ENCODE results near the gene TNC. TPM values are rescaled to one million over a fixed set of nuclear protein-coding genes. Genes with fewer than 3 reads are reported as not detected.

TNC gene
- total and polyA plus RNA-seq, 2 donors (not counting 1 experiment from before 2014, with no cell fraction given): not detected

GRCh38 chr9:115080242-115080641 is 37.7 kb downstream of the TNC start:
- Histone ChIP-seq H3K9me3 (ENCODE audit: control extremely low read depth in 1 of 3, control insufficient read depth in 2 of 3, insufficient read depth in 1 of 3, low read length in 2 of 3) (no peaks in the 10 kb centered on the region), H3K27me3 (replicated peaks in 1 of 4; ENCODE audit: control extremely low read depth in 1 of 4, control insufficient read depth in 3 of 4, insufficient read depth in 4 of 4, low read length in 3 of 4) (no peaks in the 10 kb centered on the region), H3K27ac (ENCODE audit: low read length in 2 of 2) (no peak overlapping the region), H3K36me3 (replicated peaks in 1 of 2; ENCODE audit: control extremely low read depth in 1 of 2, control insufficient read depth in 1 of 2, extremely low read depth in 1 of 2, insufficient read depth in 2 of 2, low read length in 1 of 2) (no peaks in the 10 kb centered on the region), H3K4me2 (replicated peaks; ENCODE audit: low read depth, low read length, poor library complexity, severe bottlenecking) (no peak overlapping the region), H4K20me1 (ENCODE audit: control insufficient read depth, insufficient read depth, low read length, poor library complexity, severe bottlenecking) (no peaks in the 10 kb centered on the region), H3K9ac (ENCODE audit: low read length) (no peak overlapping the region), H3K79me2 (ENCODE audit: control insufficient read depth, insufficient read depth, low read length) (no peaks in the 10 kb centered on the region), H2AFZ (ENCODE audit: insufficient read depth, low read depth, low read length, poor library complexity, severe bottlenecking) (no peak overlapping the region), H3K4me1 (ENCODE audit: control insufficient read depth in 2 of 2, insufficient read depth in 2 of 2, low read length in 2 of 2) (no peaks in the 10 kb centered on the region), H3K4me3 (ENCODE audit: control extremely low read depth in 1 of 5, extremely low read depth in 1 of 5, insufficient read depth in 1 of 5, low read depth in 2 of 5, low read length in 4 of 5) (no peak overlapping the region)
- peaks cover 3% of the 10 kb centered on the region for H3K27me3 Mint-ChIP-seq
- H3K9me3 Mint-ChIP-seq (ENCODE audit: insufficient read depth): no peaks in the 10 kb centered on the region
- CTCF ChIA-PET: interaction anchor here (0.7 kb wide), 1 partner anchor 19 kb away, joined by 3 read pairs; no protein-coding TSS in a partner anchor
- intact Hi-C loops (cut with micrococcal nuclease): no loop called here
- H3K27ac Mint-ChIP-seq: no peak overlapping the region
- POLR2A ChIA-PET: no interaction called here
- no peak for TF ChIP-seq CTCF (IDR thresholded peaks at IDR 0.05)
- no peak for TF ChIP-seq EZH2 (IDR thresholded peaks at IDR 0.05; ENCODE audit: borderline replicate concordance, insufficient read depth, low read depth, low read length, poor library complexity, severe bottlenecking)
- no peak overlapping the region for H3K4me3 Mint-ChIP-seq
- ATAC-seq (ENCODE audit: low read depth) (no peak), DNase-seq (no peak)
- H3K4me1 Mint-ChIP-seq: no peaks in the 10 kb centered on the region
- WGBS (ENCODE audit: insufficient coverage): no CpG with 5 or more reads among the region's 3 CpGs

- DNase-seq (no peak), ATAC-seq (ENCODE audit: low read depth) (no peak)
- no CpG with 5 or more reads among the region's 3 CpGs for WGBS (ENCODE audit: insufficient coverage)
- ChIA-PET POLR2A (no interaction called here), CTCF (no interaction called here)
- H3K27ac ChIP-seq (ENCODE audit: low read length in 2 of 2): no peak overlapping the region
- Mint-ChIP-seq H3K9me3 (ENCODE audit: insufficient read depth) (no peaks in the 10 kb centered on the region), H3K27ac (no peak overlapping the region), H3K27me3 (peaks cover 3% of the 10 kb centered on the region), H3K4me1 (no peaks in the 10 kb centered on the region), H3K4me3 (no peak overlapping the region)
- no peak overlapping the region for H3K4me2 ChIP-seq (replicated peaks; ENCODE audit: low read depth, low read length, poor library complexity, severe bottlenecking)
- no peaks in the 10 kb centered on the region for H3K9me3 ChIP-seq (ENCODE audit: control extremely low read depth in 1 of 3, control insufficient read depth in 2 of 3, insufficient read depth in 1 of 3, low read length in 2 of 3)
- H3K36me3 ChIP-seq (replicated peaks in 1 of 2; ENCODE audit: control extremely low read depth in 1 of 2, control insufficient read depth in 1 of 2, extremely low read depth in 1 of 2, insufficient read depth in 2 of 2, low read length in 1 of 2): no peaks in the 10 kb centered on the region
- H3K79me2 ChIP-seq (ENCODE audit: control insufficient read depth, insufficient read depth, low read length): no peaks in the 10 kb centered on the region
- H3K4me1 ChIP-seq (ENCODE audit: control insufficient read depth in 2 of 2, insufficient read depth in 2 of 2, low read length in 2 of 2): no peaks in the 10 kb centered on the region
- no peak overlapping the region for H2AFZ ChIP-seq (ENCODE audit: insufficient read depth, low read depth, low read length, poor library complexity, severe bottlenecking)
- no peak overlapping the region for H3K9ac ChIP-seq (ENCODE audit: low read length)
- intact Hi-C loops (cut with micrococcal nuclease): no loop called here
- H3K27me3 ChIP-seq (replicated peaks in 1 of 4; ENCODE audit: control extremely low read depth in 1 of 4, control insufficient read depth in 3 of 4, insufficient read depth in 4 of 4, low read length in 3 of 4): no peaks in the 10 kb centered on the region
- no peak overlapping the region for H3K4me3 ChIP-seq (ENCODE audit: control extremely low read depth in 1 of 5, extremely low read depth in 1 of 5, insufficient read depth in 1 of 5, low read depth in 2 of 5, low read length in 4 of 5)
- TF ChIP-seq EZH2 (IDR thresholded peaks at IDR 0.05; ENCODE audit: borderline replicate concordance, insufficient read depth, low read depth, low read length, poor library complexity, severe bottlenecking) (no peak), CTCF (IDR thresholded peaks at IDR 0.05) (no peak)
- H4K20me1 ChIP-seq (ENCODE audit: control insufficient read depth, insufficient read depth, low read length, poor library complexity, severe bottlenecking): no peaks in the 10 kb centered on the region
Observed at GRCh38 chr9:115079156-115079555, 38.8 kb downstream of the TNC start.

Data from B cell (primary cell).